Measurements from ENCODE around the gene CNTN6.

DNA sequence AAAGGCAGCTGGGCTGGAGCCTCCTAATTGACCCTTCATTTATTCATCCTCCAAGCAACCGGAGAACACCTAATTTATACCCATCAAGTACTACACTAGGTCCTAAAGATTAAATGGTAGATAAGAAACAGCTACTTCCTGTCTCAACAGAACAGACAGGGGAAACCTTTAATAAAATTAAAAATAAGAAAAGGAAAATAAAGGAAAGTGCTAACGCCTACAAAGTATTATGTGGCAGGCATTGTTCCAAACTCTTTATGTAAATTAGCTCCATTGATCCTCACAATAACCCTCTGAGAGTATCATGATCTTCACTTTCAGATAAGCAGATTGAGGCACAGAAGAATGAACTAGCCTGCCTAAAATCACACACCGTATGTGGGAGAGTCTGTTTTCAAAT, 139.5 kb downstream of the CNTN6 start:
- TF ChIP-seq EZH2 (IDR thresholded peaks at IDR 0.05; ENCODE audit: borderline replicate concordance, insufficient read depth, low read depth, low read length, poor library complexity, severe bottlenecking) = no peak
- TF ChIP-seq, protein P1, sequence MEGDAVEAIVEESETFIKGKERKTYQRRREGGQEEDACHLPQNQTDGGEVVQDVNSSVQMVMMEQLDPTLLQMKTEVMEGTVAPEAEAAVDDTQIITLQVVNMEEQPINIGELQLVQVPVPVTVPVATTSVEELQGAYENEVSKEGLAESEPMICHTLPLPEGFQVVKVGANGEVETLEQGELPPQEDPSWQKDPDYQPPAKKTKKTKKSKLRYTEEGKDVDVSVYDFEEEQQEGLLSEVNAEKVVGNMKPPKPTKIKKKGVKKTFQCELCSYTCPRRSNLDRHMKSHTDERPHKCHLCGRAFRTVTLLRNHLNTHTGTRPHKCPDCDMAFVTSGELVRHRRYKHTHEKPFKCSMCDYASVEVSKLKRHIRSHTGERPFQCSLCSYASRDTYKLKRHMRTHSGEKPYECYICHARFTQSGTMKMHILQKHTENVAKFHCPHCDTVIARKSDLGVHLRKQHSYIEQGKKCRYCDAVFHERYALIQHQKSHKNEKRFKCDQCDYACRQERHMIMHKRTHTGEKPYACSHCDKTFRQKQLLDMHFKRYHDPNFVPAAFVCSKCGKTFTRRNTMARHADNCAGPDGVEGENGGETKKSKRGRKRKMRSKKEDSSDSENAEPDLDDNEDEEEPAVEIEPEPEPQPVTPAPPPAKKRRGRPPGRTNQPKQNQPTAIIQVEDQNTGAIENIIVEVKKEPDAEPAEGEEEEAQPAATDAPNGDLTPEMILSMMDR (IDR thresholded peaks at IDR 0.05) = no peak
